Measurements from ENCODE around the gene CLNK. TPM values are rescaled to one million over a fixed set of nuclear protein-coding genes. Genes with fewer than 3 reads are reported as not detected.

CLNK gene, protein sequence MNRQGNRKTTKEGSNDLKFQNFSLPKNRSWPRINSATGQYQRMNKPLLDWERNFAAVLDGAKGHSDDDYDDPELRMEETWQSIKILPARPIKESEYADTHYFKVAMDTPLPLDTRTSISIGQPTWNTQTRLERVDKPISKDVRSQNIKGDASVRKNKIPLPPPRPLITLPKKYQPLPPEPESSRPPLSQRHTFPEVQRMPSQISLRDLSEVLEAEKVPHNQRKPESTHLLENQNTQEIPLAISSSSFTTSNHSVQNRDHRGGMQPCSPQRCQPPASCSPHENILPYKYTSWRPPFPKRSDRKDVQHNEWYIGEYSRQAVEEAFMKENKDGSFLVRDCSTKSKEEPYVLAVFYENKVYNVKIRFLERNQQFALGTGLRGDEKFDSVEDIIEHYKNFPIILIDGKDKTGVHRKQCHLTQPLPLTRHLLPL
- total RNA-seq = not detected in 2 replicates
- not detected in 2 replicates for polyA plus RNA-seq

DNA sequence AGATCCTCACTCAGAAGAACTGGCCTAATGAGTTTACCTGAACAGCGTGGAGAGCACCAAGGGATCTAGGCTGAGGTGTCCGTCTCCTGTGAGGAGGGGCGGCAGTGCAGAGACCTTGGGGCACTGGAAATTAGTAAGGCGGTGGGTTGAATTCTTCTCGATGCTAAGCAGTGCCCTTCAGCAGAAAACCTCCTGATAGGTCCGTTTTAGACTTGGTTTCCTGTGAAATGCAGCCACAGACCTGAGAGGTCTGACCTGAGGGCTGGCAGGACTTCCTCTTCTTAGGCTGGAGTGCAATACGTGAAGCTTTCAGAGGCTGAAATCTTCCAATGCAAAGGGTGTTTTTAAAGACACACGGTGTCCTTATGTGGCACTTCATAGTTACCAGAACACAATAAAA, at the start of gene CLNK:
TSS of gene CLNK (minus strand) at position 138 of the 400 bp plus-strand sequence. CDS start 16,899 bp downstream, outside the sequence.
- H3K36me3 ChIP-seq = no peaks in the 10 kb centered on the region
- H3K4me3 ChIP-seq = no peak within 1 kb of the TSS
- H3K27me3 ChIP-seq = no peaks in the 10 kb centered on the region
- H3K9me3 ChIP-seq (ENCODE audit: low read depth) = no peaks in the 10 kb centered on the region
- DNase-seq (ENCODE audit: low read depth in 1 of 2, low spot score in 1 of 2) = no peak
- H3K4me1 ChIP-seq (ENCODE audit: low read depth) = no peaks in the 10 kb centered on the region
- no peak within 1 kb of the TSS for H3K27ac ChIP-seq
- TF ChIP-seq, protein P1, sequence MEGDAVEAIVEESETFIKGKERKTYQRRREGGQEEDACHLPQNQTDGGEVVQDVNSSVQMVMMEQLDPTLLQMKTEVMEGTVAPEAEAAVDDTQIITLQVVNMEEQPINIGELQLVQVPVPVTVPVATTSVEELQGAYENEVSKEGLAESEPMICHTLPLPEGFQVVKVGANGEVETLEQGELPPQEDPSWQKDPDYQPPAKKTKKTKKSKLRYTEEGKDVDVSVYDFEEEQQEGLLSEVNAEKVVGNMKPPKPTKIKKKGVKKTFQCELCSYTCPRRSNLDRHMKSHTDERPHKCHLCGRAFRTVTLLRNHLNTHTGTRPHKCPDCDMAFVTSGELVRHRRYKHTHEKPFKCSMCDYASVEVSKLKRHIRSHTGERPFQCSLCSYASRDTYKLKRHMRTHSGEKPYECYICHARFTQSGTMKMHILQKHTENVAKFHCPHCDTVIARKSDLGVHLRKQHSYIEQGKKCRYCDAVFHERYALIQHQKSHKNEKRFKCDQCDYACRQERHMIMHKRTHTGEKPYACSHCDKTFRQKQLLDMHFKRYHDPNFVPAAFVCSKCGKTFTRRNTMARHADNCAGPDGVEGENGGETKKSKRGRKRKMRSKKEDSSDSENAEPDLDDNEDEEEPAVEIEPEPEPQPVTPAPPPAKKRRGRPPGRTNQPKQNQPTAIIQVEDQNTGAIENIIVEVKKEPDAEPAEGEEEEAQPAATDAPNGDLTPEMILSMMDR (IDR thresholded peaks at IDR 0.05; ENCODE audit: low read depth, low read length) = no peak

DNA sequence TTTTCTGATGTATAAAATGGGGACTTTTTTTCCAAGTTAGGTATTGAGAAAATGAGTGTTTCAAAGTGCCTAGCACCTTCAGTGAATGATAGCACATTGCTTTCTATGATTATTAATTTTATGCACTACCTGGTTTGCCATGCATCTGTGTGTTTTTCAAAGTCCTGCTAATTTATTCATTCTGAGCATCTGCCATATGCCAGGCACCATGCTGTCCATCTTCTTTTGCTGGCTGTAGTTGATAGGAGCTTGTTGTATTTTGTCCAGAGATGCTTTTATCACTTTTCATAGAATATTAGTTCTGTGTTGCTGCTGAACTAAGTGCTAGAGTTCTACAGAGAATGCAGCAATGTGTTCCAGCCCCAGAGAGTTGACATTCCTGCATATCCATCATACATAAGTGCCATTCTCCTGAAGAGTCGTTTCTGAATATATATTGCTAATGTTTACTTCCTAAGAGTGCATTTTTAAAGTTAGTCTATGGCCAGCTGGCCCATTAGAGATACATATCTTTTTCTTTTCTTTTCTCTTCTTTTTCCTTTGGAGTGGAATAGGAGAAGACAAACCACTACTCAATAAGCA, 49.0 kb upstream of the CLNK start:
- H3K27me3 ChIP-seq = no peaks in the 10 kb centered on the region
- no peaks in the 10 kb centered on the region for H3K36me3 ChIP-seq
- no peaks in the 10 kb centered on the region for H3K4me1 ChIP-seq (ENCODE audit: low read depth)
- no peak overlapping the region for H3K27ac ChIP-seq
- no peaks in the 10 kb centered on the region for H3K9me3 ChIP-seq (ENCODE audit: low read depth)
- DNase-seq (ENCODE audit: low read depth in 1 of 2, low spot score in 1 of 2) = no peak
- H3K4me3 ChIP-seq = no peak overlapping the region
- TF ChIP-seq, protein P1 (IDR thresholded peaks at IDR 0.05; ENCODE audit: low read depth, low read length) = no peak

DNA sequence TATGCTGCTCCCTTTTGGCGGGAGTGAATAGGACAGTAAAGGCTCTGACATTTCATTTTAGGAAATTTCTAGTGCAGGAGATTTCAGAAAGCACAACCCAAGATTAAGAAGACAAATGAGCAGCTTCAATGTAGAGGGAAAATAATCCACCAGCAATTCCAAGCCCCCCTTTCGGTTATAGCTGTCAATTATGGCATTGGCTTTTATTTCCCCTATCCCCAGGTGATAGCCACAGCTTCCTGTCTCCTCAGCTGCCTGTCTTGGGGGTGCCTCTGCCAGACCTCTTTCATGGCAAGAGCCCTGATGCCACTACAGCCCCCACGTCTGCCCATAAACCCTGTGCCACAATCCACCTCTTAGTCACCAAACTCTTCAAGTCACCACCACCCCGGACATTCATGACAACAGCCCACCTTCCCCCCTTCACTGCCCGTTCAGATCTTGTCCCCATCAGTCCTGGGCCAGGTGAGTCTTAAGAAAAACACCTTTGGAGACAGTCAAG, 48.4 kb upstream of the CLNK start:
- H3K36me3 ChIP-seq = no peaks in the 10 kb centered on the region
- DNase-seq (ENCODE audit: low read depth in 1 of 2, low spot score in 1 of 2) = no peak
- TF ChIP-seq, protein P1 (IDR thresholded peaks at IDR 0.05; ENCODE audit: low read depth, low read length) = no peak
- no peaks in the 10 kb centered on the region for H3K9me3 ChIP-seq (ENCODE audit: low read depth)
- no peak overlapping the region for H3K4me3 ChIP-seq
- no peaks in the 10 kb centered on the region for H3K27me3 ChIP-seq
- no peaks in the 10 kb centered on the region for H3K4me1 ChIP-seq (ENCODE audit: low read depth)
- H3K27ac ChIP-seq = no peak overlapping the region

DNA sequence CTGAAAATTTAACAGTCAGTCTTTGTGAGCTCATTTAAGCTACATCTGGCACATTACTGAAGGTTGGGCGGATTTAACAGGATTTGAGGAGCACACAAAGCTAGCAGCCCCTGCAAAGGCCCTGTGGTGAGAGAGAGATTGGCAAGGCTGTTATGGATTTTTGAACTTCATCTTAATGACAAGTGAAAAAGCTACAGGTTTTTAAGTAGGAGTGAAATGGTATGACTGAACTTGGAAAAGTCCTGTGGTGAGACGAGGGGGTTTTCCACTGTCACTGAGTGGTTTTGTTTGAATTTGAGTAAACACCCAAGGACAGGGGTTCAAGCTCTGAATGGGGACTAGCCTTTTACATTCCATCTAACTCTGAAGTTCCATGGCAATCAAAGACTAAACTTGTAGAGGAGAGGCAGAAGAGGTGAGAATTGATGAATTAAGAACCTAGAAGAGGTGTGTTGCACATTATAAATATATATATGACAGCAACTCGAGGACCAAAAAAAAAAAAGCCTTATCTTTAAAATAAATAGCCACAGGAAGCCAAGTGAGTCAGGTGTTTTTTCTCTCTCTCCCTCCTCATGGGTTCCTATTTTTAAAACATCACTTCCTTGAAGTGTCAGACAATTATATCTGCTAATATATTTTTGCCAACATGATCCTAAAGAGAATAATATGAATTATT, 47.8 kb upstream of the CLNK start:
- Histone ChIP-seq H3K36me3 (no peaks in the 10 kb centered on the region), H3K9me3 (ENCODE audit: low read depth) (no peaks in the 10 kb centered on the region), H3K4me3 (no peak overlapping the region), H3K4me1 (ENCODE audit: low read depth) (no peaks in the 10 kb centered on the region), H3K27me3 (no peaks in the 10 kb centered on the region), H3K27ac (no peak overlapping the region)
- TF ChIP-seq, protein P1 (IDR thresholded peaks at IDR 0.05; ENCODE audit: low read depth, low read length) = no peak
- no peak for DNase-seq (ENCODE audit: low read depth in 1 of 2, low spot score in 1 of 2)

GRCh38 chr4:10731690-10732089, 47.1 kb upstream of the CLNK start:
- Histone ChIP-seq H3K27ac (no peak overlapping the region), H3K4me3 (no peak overlapping the region), H3K4me1 (ENCODE audit: low read depth) (no peaks in the 10 kb centered on the region), H3K36me3 (no peaks in the 10 kb centered on the region), H3K9me3 (ENCODE audit: low read depth) (no peaks in the 10 kb centered on the region), H3K27me3 (no peaks in the 10 kb centered on the region)
- no peak for DNase-seq (ENCODE audit: low read depth in 1 of 2, low spot score in 1 of 2)
- TF ChIP-seq, protein P1 (IDR thresholded peaks at IDR 0.05; ENCODE audit: low read depth, low read length) = no peak
